HuH-7 (cell line): Measurements from ENCODE around the gene KLC3.

Experiments
- DNase-seq: peaks from one replicate; pipeline ENCODE4 v3.0.0; 2011; ENCODE audit warnings: low spot score

KLC3 gene

DNA sequence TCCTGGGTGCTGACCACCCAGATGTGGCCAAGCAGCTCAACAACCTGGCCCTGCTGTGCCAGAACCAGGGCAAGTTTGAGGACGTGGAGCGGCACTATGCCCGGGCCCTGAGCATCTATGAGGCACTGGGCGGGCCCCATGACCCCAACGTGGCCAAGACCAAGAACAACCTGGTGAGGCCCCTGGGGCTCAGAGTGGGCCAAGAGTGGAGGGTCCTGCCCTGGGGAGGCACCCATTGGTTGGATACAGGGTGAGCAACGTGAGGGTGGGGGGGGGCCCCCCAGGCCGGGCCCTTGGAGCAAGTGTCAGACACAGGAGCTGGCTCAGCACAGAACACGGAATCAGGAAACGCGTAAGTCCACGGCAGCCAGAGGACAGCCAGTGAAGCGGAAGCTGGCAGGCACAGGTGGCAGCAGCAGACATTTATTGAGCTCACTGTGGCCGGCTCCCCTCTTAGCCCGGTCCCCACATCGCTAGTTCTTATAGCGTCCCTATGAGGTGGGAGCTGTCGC, 8.9 kb downstream of the KLC3 start:
- DNase-seq, result no peak

DNA sequence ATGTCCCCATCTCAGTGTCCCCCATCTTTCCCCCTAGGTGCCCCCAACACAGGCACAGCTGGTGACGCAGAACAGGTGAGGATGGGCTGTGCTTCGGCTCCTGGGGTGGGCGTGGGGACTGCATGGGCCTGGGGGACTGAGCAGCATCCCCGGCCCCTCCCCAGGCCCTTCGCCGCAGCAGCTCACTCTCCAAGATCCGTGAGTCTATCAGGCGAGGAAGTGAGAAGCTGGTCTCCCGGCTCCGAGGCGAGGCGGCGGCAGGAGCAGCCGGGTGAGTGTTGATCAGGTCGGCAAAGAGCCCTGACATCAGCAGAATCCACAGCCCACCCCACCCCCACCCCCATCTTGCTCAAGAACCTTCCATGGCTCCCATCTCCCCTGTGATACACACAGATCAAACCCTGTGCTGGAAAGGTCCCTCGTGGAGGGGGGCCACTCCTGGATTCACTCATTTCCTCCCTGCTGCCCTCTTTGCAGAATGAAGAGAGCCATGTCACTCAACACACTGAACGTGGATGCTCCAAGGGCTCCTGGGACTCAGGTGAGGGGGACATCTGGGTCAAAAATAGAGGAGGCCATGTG, 10.0 kb downstream of the KLC3 start:
- no peak for DNase-seq

DNA sequence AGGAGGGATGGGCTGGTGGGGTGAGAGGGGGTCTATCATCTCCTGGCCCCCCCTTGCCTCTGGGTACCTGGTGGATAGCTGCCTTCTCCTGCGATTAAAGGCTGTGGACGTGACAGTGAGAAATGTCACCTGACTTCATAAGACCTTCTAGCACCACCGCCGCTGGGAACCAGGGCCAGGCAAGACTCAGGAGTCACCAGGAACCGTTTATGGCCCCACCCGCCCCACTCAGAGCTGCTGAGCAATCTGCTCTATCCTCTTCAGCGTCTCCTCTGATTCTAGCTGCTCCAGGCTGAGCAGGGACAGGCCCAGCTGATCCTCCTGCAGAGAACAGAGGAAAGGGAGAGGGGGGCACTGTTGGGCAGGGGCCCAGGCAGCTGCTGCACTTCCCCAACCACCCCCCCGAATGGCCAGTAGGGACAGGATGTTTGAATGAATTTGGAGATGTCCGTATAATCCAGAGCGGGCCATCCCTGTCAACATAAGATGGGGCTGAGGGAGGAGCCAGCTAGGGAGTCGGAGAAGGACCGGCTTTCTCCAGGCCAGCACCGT, 10.9 kb downstream of the KLC3 start:
- DNase-seq, result no peak

DNA sequence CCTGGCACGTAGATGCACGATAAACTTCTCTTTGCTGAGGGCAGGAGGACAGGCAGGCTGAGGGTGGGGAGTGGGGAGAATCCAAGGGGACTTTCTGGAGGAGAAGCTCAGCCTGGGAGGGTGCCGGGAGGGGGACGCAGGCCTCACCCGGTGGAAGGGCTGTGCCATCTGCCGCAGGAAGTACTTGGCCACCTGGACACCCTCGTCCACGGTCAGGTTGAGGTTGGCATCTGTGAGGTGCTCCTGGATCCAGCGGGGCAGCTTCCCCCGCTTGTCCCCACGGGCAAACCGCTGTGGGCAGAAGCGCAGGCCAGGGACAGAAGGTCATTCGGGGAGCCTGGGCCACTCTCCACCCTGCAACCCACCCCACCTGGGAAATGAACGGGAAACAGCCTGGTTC, 11.5 kb downstream of the KLC3 start:
- DNase-seq, result no peak

DNA sequence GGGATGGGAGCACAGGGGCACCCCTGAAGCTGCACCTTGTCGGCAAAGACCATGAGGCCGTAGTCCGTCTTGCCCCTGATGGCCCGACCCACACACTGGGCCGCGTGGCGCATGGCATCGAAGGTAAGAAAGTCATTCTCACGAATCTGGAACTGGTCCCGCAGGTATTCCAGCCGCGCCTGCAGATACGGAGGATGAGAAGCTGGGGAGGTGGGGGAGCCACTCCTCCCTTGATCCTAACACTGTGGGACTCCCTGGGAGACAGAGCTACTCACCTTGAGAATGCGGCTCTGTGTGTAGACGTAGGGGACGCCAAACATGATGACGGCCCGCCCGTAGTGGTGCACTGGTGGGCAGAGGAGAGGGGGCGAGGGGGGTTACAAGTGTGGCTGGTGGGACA, 11.9 kb downstream of the KLC3 start:
- DNase-seq, result no peak

DNA sequence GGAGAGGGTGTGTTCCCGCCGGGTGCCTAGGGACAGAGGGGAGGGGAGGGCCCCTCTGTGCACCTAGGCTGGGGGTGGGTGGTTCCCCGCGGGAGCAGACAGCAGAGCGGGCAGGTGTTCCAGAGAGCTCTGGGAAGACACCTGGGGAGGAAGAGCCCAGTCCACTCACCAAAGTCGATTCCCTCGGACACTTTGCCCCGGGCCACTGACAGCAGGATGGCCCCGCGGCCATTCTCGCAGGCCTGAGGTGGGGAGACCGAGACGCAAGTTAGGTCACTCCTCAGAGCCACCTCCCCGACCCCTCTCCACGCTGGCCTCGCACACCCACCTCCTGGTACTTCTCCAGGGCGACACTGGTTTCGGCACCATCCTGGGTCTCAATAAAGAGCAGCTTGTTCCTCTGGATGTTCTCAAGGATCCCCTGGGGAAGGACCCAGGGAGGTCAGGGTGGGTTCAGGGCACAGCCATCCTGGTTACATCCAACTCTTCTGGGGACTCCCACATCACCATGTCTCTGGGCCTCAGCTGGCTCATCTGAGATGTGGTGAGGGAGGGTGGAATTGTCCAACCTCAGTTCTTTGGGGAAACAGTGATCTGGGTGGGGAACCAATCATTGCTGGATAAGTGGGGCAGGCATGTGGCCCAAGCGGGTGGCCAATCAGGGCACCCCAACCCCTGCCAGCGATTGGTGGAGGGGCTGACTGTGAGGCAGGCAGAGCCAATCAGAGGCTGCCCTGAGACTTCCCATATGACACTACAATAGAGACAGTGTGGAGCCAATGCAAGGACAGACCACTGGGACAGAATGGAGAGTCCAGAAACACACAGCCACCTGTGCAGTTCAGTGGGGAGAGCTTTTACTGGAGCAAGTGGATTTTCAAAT, 12.6 kb downstream of the KLC3 start:
- DNase-seq, result no peak

DNA sequence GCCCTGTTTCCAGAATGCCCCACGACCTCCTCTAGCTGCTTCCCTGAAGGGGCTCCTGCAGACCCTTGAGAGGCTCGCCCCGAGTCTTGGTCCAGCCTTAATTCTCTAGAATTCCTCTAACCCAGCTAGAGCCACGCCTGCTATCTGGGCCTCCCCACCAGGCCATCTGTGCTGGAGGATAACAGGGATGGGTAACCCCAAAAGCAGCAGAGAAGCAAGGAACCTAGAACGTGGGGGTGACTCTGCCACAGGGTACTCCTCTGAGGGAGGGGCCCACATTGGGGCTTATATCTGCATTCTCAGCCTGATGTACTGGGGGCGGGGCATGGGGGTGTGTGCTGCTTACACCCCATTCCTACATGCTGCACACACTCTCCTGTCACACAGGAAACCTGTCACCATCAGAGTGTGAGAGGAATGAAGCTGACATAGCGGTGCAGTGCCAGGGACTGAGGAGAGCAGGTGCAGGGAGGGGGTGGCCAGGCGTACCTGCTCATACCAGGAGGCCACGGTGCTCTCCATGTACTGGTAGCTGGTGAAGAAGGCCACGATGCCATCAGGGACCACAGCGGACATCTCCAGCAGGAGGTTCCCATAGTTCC, 13.8 kb downstream of the KLC3 start:
- no peak for DNase-seq

DNA sequence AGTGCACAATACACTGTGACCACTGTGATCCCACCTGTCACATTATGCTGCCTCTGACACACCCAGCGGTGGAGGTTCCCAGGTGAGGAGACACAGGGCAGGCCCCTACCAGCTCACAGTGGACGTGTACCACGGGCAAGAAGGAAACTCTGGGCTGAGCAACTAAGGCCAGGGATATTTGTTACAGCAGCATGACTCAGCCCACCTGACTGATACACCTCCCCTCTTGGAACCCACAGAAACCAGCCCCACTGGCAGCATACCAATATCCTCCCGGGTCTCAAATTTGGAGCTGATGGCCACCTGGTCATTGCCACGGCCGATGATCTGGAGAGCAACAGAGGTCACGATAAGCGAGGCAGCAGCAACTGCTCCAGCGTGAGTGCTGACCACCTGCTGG, 14.9 kb downstream of the KLC3 start:
- no peak for DNase-seq

DNA sequence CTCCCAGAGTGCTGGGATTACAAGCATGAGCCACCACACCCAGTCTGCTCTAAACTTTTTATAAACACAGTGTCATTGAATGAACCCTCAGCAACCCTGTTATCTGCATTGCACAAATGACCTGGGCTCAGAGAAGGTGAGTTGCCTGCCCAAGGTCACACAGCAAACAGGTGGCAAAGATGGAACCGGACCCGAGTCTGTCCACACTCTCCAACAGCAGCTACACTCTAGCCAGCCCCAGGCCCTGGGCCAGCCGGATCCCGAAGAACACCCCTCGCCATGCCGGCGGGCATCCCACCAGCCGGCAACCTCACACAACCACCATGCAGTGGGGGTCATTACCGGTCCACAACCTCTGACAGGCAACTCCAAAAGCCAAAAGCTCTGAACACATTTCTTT, 15.4 kb downstream of the KLC3 start:
- no peak for DNase-seq

DNA sequence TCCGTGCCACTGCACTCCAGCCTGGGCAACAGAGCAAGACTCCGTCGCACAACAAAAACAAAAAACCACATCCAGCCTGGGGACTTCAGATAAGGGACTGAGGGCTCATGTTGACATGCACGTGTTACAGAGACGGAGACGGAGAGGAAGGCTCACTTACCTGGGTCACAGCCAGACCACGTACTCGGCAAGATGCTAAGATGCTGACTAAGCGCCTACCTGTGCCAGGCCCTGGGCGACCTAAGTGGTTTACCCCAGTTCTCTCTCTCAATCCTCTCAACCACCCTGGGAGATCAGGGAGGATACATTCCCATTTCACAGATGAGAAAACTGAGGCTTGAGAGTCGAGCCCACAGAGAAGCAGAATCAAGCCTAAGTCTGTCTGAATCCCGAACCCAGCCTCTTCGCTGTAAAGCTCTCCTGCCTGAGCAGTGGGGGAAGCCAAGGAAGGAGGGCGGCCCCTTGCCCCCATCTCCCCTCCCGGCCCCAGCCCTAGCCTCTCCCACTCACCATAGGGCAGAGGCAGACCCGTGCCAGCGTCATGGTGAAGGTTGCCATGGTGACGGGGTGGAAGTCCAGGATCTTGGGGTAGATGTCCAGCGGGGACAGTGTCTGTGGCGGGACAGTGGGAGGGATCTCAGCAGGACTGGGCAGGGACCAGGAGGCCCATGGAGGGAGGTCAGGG, 16.4 kb downstream of the KLC3 start:
- no peak for DNase-seq

DNA sequence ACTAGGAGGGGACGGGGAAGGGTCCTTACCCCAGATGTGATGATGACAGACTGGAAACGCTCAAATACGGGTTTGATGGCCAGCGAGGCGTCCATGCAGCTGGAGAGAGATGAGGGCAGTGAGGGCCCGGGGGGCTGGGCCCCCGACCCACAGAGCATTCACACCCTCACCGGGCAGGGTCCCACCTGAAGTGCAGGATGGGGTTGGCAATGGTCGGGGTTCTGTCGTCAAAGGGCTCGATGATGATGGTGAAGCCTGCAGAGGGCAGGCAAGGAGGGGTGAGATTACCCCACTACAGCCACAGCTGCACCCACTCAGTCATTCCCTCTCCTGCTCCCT, 16.9 kb downstream of the KLC3 start:
- no peak for DNase-seq

DNA sequence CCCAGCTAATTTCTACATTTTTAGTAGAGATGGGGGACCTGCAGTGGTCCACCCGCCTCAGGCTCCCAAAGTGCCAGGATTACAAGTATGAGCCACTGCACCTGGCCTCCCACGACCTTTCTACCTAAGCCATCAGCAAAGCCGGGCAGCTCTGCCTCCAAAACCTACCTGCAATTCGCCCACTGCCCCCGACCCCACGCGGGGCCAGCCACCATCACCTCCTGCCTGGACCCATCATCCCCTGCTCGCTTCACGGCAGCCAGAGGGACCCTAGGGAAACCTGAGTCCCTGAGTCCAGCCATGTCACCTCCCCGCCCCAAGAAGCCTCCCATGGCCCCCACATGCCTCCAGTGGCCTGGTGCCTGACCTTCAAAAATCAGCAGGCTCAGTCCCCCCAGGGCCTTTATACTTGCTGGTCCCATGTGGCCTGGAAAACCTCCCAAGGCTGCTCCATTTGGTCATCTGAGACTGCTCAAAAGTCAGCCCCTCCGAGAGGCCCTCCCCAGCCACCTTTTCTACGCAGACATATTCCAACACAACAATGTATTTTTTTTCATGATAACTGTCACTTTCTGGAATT, 17.8 kb downstream of the KLC3 start:
- DNase-seq, result no peak

DNA sequence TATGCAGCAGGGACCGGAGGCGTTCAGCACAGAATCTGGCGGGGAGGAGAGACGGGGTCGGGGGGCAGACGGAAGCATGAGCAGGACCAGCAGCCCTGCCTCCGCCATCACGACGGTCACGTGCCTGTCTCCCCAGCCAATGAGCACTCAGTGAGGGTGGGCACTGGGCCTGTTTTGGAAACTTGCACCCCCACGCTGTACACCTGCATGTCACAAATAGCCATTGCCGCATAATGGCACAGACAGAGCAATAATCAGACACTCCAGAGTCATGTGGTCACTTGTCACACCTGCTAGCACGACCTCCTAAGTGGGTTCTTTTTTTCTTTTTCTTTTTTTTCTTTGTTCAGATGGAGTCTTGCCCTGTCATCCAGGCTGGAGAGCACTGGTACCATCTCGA, 21.1 kb downstream of the KLC3 start:
- no peak for DNase-seq

DNA sequence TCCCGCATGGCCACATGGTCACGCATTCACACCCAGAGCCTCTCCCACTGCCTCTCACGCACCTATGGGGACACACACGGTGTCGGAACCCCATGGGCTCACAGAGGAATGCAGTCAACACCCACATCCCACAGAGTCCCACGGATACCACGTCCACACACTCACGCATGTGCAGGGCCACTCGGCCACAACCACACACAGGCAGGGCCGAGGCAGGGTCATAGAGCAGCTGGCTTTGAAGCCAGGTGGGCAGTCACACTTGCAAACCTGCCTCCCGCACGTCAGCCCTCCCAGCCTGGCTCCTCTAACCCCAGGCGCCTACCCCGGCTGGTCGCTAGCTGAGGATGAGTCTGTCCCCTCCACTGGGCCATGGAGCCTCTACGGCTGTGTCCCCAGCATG, 21.7 kb downstream of the KLC3 start:
- no peak for DNase-seq

DNA sequence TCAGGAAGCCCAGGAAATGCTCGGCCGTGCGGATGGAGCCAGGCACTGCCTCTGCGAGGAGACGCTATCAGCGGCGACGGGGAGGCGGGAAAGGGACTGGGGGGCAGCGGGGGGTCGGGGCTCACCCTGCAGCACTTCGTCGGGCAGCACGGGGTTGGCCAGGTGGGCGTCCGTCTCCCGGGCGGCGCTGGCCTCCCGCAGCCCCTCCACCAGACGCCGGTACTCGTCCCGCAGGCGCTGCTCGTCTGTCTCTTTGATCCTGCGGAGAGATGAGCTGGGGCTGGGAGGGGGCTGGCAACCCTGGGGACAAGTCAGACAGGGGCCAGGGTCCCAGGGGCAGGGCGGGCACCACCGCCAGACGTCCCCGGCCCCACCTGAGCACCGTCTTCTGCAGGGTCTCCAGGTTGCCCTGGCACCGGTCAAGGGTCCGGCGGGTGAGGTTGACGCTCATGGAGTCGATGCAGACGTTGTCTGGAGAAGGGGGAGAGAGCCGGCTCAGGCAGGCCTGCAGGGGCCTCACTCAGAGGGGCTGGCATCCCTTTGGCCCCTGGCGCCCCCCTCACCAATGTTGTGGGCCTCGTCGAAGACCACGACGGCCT, 23.4 kb downstream of the KLC3 start:
- no peak for DNase-seq

DNA sequence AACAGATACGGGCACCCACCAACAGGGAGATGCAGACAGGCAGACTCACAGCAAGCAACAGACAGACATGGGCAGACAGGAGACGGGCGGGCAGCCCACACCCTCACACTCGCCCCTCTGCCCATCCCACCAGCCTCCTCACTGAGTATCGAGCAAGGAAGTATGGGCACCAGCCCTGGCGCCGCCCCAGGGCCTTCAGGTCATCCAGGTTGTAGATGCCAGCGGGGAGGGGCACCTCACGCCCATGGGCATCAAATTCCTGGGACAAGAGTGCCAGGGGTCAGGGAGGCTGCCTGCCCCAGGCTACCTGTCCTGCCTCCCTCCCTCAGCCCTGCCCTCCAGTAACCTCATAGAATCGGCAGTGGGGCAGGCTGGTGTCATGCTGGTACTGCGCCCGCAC, 24.1 kb downstream of the KLC3 start:
- DNase-seq, result no peak

DNA sequence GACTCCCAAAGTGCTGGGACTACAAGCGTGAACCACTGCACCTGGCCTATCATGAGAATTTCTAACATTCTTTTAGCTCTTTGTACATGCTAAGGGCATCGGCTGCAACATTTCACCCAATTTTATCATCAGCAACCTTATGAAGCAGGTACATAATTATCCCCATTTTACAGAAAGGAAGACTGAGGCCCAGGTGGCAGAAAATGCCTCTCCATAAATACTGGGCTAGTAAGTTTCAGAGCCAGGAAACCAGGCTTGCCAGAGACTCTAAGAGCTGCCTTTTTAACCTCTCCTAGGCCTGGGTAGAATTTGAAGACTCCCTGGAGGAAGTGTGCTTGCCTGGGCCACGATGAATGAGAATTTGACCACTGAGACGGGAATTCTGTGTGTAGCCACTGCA, 27.6 kb downstream of the KLC3 start:
- DNase-seq, result no peak

DNA sequence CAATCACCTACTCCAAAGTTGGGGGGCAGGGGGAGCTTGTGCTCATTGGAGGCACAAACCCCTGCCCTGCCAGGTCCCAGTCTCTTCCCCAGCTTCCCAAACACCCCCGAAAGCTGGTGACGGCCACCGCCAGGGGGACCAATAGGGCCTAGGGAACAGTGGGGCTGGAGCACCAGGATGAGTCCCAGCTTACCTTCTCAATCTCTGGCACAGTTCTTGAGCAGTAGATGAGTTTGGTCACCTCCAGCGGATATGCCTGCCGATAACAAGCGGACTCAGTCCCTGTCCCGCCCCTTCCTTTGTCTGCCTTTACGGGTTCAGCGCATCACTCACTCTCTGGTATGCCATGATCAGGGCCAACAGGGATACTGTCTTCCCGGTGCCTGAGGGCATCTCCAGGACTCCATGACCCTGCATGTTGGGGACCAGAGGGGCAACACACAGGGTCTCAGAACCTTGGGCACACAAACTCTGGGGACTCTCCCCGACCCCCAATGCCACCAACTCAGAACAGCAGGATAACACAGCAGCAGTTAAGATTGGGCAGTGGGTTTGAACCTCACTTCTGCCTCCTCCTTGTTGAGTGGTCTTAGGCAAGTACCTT, 28.3 kb downstream of the KLC3 start:
- DNase-seq, result no peak

DNA sequence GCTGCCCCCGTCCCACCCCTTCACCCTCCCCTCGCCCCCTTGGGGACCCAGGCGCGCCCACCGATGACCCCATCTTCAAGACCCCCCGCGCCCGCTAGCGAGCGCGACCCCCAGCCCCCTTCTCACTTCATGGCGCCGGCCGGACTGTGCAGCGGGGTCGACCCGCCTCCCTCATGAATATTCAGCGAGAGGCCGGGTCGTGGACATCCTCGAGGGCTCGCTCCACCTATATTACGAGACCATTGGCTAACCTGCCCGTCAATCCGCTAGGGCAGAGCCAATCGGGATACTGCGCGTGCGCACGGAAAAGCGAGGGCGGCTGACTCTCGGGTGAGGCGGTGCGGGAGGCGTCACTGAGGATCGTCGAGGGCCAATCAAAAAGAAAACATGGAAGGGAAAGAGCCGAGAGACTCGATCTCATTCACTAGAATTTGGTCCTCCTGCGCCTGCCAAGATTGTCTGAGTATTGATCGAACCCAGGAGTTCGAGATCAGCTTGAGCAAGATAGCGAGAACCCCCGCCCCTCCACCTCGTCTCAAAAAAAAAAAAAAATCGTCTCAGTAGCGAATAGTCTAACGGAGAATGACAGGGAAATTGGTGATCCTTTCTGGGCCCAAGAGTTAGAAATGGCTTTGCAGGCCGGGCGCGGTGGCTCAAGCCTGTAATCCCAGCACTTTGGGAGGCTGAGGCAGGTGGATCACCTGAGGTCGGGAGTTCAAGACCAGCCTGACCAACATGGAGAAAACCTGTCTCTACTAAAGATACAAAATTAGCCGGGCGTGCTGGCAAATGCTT, 30.1 kb downstream of the KLC3 start, which contains the start of gene ERCC2:
Gene ERCC2, minus strand, starts transcription at position 164 of the 795 bp plus-strand sequence. Its CDS starts 33 bp downstream, at position 131.
- peak; percentile 100 for DNase-seq

DNA sequence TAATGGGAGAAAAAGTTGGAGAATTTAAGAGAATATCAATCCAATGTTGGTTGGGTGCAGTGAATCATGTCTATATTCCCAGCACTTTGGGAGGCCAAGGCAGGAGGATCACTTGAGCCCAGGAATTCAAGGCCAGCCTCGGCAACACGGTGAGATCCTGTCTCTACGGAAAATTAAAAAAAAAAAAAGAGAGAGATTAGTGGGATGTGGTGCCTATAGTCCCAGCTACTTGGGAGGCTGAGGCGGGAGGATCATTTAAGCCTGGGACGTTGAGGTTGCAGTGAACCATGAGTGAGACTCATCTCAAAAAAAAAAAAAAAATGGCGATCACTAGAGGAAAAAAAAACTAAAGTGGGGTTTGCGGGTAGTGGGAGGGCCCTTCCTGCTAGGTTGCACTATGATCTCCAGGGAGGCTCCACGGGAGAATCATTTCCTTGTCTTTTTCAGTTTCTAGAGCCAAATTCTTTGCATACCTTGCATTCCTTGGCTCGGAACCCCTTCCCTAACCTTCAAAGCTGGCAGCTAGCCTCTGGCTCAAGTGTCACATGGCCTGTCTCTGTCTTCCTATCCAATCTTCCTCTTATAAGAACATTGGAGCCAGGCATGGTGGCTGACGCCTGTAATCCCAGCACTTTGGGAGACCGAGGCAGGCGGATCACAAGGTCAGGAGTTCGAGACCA, 35.6 kb downstream of the KLC3 start:
- DNase-seq, result peak; percentile 65
